ENCODE data around the gene LCN10. TPM values are rescaled to one million over a fixed set of nuclear protein-coding genes. Genes with fewer than 3 reads are reported as not detected.

Gene LCN10
- total RNA-seq, 4 donors from 2014 or later = 3.9 to 16.5 (median 9.9) TPM

DNA sequence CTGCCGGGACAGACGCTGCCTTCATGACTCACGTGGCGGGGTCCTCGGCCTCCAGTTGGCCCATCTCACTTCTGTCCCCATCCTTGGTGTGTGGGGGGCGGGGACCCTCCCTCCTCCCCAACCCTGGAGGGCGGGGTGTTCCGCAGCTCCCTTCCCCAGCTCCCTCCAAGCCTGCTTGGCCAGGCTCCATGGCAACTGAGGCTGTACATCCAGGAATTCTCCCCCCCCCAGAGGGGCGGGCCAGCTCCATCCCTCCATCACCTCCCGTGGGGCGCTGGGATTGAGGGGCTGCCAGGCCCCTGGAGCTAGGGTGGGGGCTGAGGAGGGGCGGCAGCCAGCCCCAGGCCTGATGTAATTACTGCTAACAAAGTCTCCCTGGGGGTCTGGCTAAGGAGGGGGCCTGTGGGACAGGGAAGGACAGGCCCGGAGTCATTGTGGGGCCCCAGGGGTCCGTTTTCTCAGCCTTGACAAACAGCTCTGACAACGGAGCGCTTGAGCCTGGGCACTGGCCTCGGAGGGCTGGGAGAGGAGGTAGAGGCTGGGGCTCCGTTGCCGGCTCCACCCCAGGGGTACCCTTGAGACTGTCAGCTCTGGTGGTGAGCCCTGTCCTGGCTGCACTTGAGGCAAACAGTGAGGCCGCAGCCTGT lies 22.4 kb downstream of the LCN10 start:
- 7% methylated on average over 5 of the region's 20 CpGs; no CpG with 5 or more reads in 1 of the 2 donors for WGBS, 2 donors (ENCODE audit: low coverage in 1 of 2)
- Histone ChIP-seq H3K27ac (peak overlapping the region in 3 of 4 donors; percentile 52 to 59 (median 58)), H3K36me3 (peaks cover 0 to 46% of the 10 kb centered on the region in 2 donors), H3K9me3 (no peaks in the 10 kb centered on the region), H3K4me1 (peaks cover 0 to 68% (median 27%) of the 10 kb centered on the region in 3 donors), H3K4me3 (peak overlapping the region in 1 of 2 donors; percentile 9), H3K27me3 (peaks cover 9% of the 10 kb centered on the region)
- TF ChIP-seq, protein P1, sequence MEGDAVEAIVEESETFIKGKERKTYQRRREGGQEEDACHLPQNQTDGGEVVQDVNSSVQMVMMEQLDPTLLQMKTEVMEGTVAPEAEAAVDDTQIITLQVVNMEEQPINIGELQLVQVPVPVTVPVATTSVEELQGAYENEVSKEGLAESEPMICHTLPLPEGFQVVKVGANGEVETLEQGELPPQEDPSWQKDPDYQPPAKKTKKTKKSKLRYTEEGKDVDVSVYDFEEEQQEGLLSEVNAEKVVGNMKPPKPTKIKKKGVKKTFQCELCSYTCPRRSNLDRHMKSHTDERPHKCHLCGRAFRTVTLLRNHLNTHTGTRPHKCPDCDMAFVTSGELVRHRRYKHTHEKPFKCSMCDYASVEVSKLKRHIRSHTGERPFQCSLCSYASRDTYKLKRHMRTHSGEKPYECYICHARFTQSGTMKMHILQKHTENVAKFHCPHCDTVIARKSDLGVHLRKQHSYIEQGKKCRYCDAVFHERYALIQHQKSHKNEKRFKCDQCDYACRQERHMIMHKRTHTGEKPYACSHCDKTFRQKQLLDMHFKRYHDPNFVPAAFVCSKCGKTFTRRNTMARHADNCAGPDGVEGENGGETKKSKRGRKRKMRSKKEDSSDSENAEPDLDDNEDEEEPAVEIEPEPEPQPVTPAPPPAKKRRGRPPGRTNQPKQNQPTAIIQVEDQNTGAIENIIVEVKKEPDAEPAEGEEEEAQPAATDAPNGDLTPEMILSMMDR (IDR thresholded peaks at IDR 0.05) = no peak
- TF ChIP-seq POLR2A (IDR thresholded peaks at IDR 0.05) (no peak), EP300 (IDR thresholded peaks at IDR 0.05) (no peak), POLR2AphosphoS5 (IDR thresholded peaks at IDR 0.05) (no peak)
- peak; percentile 19 for ATAC-seq

DNA sequence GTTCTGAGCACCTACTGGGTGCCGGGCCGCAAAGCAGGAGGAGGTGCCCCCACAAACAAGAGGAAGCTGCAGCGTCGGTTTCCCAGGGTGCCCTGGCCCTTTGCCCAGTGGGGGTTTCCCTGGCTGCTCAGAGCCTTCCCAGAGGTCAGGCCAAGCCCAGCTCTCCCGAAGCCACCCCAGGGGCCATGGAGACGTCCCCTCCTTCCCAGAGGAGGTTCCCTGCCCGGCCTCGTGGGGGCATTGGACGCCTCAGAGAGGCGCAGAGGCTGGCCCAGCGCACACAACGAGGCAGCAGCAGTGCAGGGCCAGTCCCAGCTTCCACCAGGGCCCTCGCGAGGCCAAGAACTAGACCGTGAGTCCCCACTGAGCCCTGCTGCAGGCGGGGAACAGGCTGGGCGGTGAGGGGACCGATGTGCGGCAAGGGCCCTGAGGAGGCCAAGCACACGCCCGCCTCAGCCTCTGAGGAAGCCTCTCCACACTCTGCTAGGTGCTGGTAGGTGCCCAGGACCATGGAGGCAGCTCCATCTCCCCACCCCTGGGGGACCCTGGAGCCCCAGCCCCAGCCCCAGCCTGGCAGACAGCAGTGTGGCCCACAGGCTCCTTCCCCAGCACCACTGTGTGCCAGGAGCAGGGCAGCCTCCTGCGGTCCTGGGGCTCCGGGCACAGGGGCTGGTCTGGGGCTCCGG lies 23.4 kb downstream of the LCN10 start:
- no peaks in the 10 kb centered on the region for H3K9me3 ChIP-seq
- TF ChIP-seq POLR2AphosphoS5 (IDR thresholded peaks at IDR 0.05) (no peak), EP300 (IDR thresholded peaks at IDR 0.05) (no peak), POLR2A (IDR thresholded peaks at IDR 0.05) (no peak)
- TF ChIP-seq, protein P1 (IDR thresholded peaks at IDR 0.05) = no peak
- WGBS, 2 donors (ENCODE audit: low coverage in 1 of 2) = 100% methylated on average over 1 of the region's 24 CpGs; no CpG with 5 or more reads in 1 of the 2 donors
- peak overlapping the region in 3 of 4 donors; percentile 51 to 59 (median 58) for H3K27ac ChIP-seq
- peaks cover 16% of the 10 kb centered on the region for H3K27me3 ChIP-seq
- H3K4me1 ChIP-seq = peaks cover 0 to 58% (median 25%) of the 10 kb centered on the region in 3 donors
- no peak overlapping the region for H3K4me3 ChIP-seq
- no peak for ATAC-seq
- H3K36me3 ChIP-seq = peaks cover 0 to 36% of the 10 kb centered on the region in 2 donors

DNA sequence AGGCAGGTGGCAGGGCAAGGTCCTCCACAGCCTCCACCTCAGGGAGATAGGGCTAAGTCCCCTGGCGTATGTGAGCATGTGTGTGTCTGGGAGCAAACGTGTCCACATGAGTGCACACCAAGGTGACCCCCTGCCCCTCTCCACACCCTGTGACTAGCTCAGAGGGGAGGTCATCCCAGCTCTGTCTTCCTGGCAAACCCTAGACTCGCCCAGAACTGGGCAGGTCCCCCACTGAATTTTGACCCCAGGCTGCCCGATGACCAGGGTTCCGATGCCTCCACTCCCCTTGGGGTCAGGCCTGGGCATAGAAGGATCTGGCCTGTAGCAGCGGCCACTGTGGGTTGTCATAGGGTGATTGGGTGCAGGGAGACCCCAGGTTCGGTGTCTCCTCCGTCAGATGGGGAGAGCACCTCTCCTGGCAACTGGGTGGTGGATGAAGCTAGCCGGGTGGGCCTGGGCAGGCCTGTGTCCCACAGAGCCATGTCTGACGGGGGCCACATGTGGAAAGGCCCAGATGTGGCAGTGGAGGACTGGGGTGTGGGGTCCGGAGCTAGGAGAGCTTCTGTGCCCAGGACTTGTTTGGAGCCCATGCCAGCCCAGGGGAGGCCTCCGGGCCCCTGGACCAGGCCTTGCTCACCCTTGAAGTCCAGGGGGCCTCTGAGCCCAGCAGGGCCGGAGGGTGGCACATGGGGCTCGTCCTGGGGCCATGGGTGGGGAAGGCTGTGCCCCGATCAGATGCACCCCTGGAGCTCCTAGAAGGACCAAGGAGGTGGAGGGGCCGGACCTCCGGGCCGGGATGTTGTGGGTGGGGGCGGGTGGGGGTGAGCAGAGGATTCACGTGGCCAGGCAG lies 24.2 kb downstream of the LCN10 start:
- H3K27ac ChIP-seq = peak overlapping the region in 3 of 4 donors; percentile 51 to 59 (median 58)

DNA sequence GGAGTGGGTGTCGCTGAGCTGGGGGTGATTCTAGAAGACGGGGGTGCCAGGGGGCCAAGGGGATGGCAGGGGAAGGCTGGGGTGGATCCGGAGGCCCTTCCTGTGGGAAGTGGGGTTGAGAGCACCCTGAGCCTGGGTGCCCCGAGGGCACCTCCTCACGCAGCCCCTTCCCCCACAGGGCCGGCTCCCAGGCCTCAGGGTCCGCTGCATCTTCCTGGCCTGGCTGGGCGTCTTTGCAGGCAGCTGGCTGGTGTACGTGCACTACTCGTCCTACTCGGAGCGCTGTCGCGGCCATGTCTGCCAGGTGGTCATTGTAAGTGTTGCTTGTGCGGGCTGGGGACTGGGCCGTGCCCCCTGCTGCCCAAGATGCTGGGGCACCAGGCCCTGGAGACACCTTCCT lies 25.3 kb downstream of the LCN10 start:
- no peak for TF ChIP-seq POLR2A (IDR thresholded peaks at IDR 0.05)
- no peak for TF ChIP-seq POLR2AphosphoS5 (IDR thresholded peaks at IDR 0.05)
- TF ChIP-seq EP300 (IDR thresholded peaks at IDR 0.05) = no peak
- TF ChIP-seq, protein P1 (IDR thresholded peaks at IDR 0.05) = no peak
- no peak for ATAC-seq
- Histone ChIP-seq H3K9me3 (no peaks in the 10 kb centered on the region), H3K4me3 (no peak overlapping the region), H3K27ac (no peak overlapping the region), H3K27me3 (peaks cover 35% of the 10 kb centered on the region), H3K36me3 (peaks cover 0 to 17% of the 10 kb centered on the region in 2 donors), H3K4me1 (peaks cover 0 to 57% (median 35%) of the 10 kb centered on the region in 3 donors)
- 66 to 100% methylated on average over 3 to 9 of the region's 16 CpGs for WGBS, 2 donors (ENCODE audit: low coverage in 1 of 2)

More for the DNA sequence above, 24.2 kb downstream of the LCN10 start:
- Histone ChIP-seq H3K4me3 (no peak overlapping the region), H3K36me3 (peaks cover 0 to 28% of the 10 kb centered on the region in 2 donors), H3K9me3 (no peaks in the 10 kb centered on the region), H3K4me1 (peaks cover 0 to 58% (median 25%) of the 10 kb centered on the region in 3 donors), H3K27me3 (peaks cover 24% of the 10 kb centered on the region)
- no peak for ATAC-seq
- WGBS, 2 donors (ENCODE audit: low coverage in 1 of 2) = 90% methylated on average over 2 of the region's 20 CpGs; no CpG with 5 or more reads in 1 of the 2 donors
- no peak for TF ChIP-seq EP300 (IDR thresholded peaks at IDR 0.05)
- no peak for TF ChIP-seq POLR2A (IDR thresholded peaks at IDR 0.05)
- TF ChIP-seq POLR2AphosphoS5 (IDR thresholded peaks at IDR 0.05) = no peak

DNA sequence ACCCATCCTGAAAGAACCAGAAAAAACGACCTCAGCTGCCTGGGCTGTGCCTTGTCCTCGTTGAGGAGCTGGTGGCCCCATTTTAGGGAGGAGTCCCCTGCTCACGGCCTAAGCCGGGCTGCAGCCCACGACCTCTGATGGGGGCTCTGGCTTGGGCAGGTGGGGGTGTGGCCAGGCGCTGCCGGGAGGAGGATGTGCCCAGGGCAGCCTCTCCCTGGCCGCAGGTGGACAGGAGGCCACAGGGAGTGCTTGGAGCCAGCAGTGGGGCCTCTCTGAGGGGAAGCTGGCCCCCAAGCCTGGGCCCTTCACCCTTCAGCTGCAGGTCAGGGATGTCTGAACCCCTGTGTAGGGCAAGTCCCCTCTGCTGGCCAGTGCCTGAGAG lies 27.9 kb downstream of the LCN10 start:
- no peak overlapping the region for H3K4me3 ChIP-seq
- H3K4me1 ChIP-seq = peaks cover 0 to 41% (median 21%) of the 10 kb centered on the region in 3 donors
- TF ChIP-seq EP300 (IDR thresholded peaks at IDR 0.05) = no peak
- no peak for TF ChIP-seq POLR2A (IDR thresholded peaks at IDR 0.05)
- TF ChIP-seq POLR2AphosphoS5 (IDR thresholded peaks at IDR 0.05) = no peak
- TF ChIP-seq, protein P1 (IDR thresholded peaks at IDR 0.05) = no peak
- peaks cover 51% of the 10 kb centered on the region for H3K27me3 ChIP-seq
- no peaks in the 10 kb centered on the region for H3K9me3 ChIP-seq
- peak overlapping the region in 3 of 4 donors; percentile 42 to 80 (median 44) for H3K27ac ChIP-seq
- WGBS, 2 donors (ENCODE audit: low coverage in 1 of 2) = no CpG with 5 or more reads among the region's 8 CpGs
- peak; percentile 16 for ATAC-seq
- H3K36me3 ChIP-seq = no peaks in the 10 kb centered on the region
